HepG2 (cell line): Measurements from ENCODE around the gene FAM83C. TPM values are rescaled to one million over a fixed set of nuclear protein-coding genes. Genes with fewer than 3 reads are reported as not detected.

ENCODE experiments used
- DNMT1 ChIP-seq: sonication (generic); formaldehyde crosslinking; IDR thresholded peaks from 2 replicates; pipeline ENCODE4 v1.5.1; 2020; ENCODE audit warnings: mild to moderate bottlenecking, missing genetic modification reagents
- HDAC1 ChIP-seq: sonication (generic); formaldehyde crosslinking; IDR thresholded peaks from 2 replicates; pipeline ENCODE4 v1.5.1; 2020; ENCODE audit warnings: mild to moderate bottlenecking, missing genetic modification reagents
- RCOR2 ChIP-seq: IDR thresholded peaks from 2 replicates; pipeline ENCODE4 v1.6.1; 2016; ENCODE audit warnings: missing biosample characterization, missing genetic modification reagents
- SAFB2 ChIP-seq: sonication (generic); formaldehyde crosslinking; IDR thresholded peaks from 2 replicates; pipeline ENCODE4 v1.5.1; 2020; ENCODE audit warnings: missing genetic modification reagents, low read depth, mild to moderate bottlenecking, borderline replicate concordance
- ZNF383 ChIP-seq: sonication (generic); formaldehyde crosslinking; IDR thresholded peaks from 2 replicates; pipeline ENCODE4 v1.4.0; 2020; ENCODE audit warnings: missing genetic modification reagents, mild to moderate bottlenecking, borderline replicate concordance
- ZNF468 ChIP-seq: sonication (generic); formaldehyde crosslinking; IDR thresholded peaks from 2 replicates; pipeline ENCODE4 v1.8.0; 2022; ENCODE audit warnings: mild to moderate bottlenecking, moderate library complexity, missing genetic modification reagents
- ZNF556 ChIP-seq: sonication (generic); formaldehyde crosslinking; IDR thresholded peaks from 2 replicates; pipeline ENCODE4 v1.4.0; 2020; ENCODE audit warnings: mild to moderate bottlenecking, missing genetic modification reagents, borderline replicate concordance
- ZSCAN9 ChIP-seq: IDR thresholded peaks from 2 replicates; pipeline ENCODE4 v1.6.1; 2016; ENCODE audit warnings: borderline replicate concordance
- polyA plus RNA-seq, 8 experiments: library from polyadenylated mRNA; depleted of rRNA in 3 of 8; stranded (reverse) in 7 of 8; unstranded in 1 of 8; fragments of >200 nt; fragmentation: Illumina TruSeq in 4 of 8; extraction: Trizol in 4 of 8; gene quantifications; 2 replicates each; pipeline versions ENCODE4 v1.2.1 to v1.2.3, GENCODE V29; 2011 to 2016; ENCODE audit warnings: low read depth in 4 of 8, missing spikeins in 1 of 8, mixed read lengths in 1 of 8; ENCODE audit not compliant: insufficient read depth in 1 of 8
- total RNA-seq, 5 experiments: library from RNA; depleted of rRNA; stranded (reverse); fragments of >200 nt; fragmentation: Illumina TruSeq; extraction: Trizol; gene quantifications; 2 replicates each; pipeline ENCODE4 v1.2.3, GENCODE V29; 2016; ENCODE audit warnings: low read depth in 1 of 5
- TF ChIP-seq, protein P1 (sequence below): sonication (generic); IDR thresholded peaks from 2 replicates; pipeline ENCODE4 v1.6.1; 2016; ENCODE audit warnings: low read depth, borderline replicate concordance
- TF ChIP-seq, protein P2 (sequence below): sonication (generic); formaldehyde crosslinking; IDR thresholded peaks from 2 replicates; pipeline ENCODE4 v1.5.1; 2020; ENCODE audit warnings: missing genetic modification reagents, mild to moderate bottlenecking, borderline replicate concordance
- TF ChIP-seq, protein P3 (sequence below): sonication (generic); formaldehyde crosslinking; IDR thresholded peaks from 2 replicates; pipeline ENCODE4 v1.4.0; 2020; ENCODE audit warnings: missing genetic modification reagents
- TF ChIP-seq, protein P4 (sequence below): sonication (generic); formaldehyde crosslinking; IDR thresholded peaks from 2 replicates; pipeline ENCODE4 v1.8.1; 2022; ENCODE audit warnings: low read depth, mild to moderate bottlenecking, missing genetic modification reagents
- TF ChIP-seq, protein P5 (sequence below): sonication (generic); formaldehyde crosslinking; IDR thresholded peaks from 2 replicates; pipeline ENCODE4 v1.5.1; 2020; ENCODE audit warnings: mild to moderate bottlenecking, missing genetic modification reagents, borderline replicate concordance

The FAM83C gene
- total and polyA plus RNA-seq, 2 of the 13 experiments (the other 11 are each of a cell fraction or from before 2014, with no cell fraction given), result 0.04 TPM; not detected in 1

DNA sequence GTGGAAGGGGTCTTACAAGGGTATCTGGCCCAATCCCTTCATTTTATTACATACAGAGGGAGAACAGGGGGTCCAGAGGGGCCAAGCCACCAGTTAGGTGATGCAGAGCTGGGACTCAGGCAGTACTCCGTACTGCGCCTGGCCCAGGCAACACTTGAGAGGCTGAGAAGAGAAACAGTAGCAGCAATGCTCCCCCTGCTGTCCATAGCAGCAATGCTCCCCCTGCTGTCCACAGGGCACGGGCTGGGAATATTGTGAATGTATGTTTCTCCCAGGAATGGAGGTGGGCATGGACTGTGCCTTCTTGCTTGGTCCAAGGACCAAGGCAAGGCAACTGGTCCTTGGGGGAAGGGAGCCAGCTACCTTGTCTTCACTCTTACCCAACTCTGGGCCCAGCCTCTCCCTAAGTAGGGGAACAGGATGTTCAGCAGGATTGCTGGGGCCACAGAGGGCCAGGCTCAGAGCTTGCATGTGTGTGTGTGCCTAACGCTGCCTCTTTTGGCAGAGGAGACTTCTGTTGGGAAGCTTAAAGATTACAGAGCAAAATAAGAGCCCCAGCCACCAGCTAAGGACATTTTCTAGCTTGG, 14.8 kb upstream of the FAM83C start (continued):
- TF ChIP-seq, protein P1, sequence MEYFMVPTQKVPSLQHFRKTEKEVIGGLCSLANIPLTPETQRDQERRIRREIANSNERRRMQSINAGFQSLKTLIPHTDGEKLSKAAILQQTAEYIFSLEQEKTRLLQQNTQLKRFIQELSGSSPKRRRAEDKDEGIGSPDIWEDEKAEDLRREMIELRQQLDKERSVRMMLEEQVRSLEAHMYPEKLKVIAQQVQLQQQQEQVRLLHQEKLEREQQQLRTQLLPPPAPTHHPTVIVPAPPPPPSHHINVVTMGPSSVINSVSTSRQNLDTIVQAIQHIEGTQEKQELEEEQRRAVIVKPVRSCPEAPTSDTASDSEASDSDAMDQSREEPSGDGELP, result no peak
- TF ChIP-seq, protein P2, sequence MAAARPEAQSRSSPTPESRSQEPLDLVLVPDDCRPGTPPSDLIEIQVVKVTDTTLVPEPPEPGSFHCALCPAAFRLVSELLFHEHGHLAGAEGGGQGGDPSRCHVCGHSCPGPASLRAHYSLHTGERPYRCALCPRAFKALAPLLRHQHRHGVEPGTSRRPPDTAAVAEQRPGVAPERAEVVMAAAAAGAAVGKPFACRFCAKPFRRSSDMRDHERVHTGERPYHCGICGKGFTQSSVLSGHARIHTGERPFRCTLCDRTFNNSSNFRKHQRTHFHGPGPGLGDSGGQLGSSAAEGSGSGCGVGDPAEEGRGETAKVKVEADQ (CRISPR knock-in tag), result 0 out of 2 replicates have a peak, but pooled peaks have one; percentile 46
- TF ChIP-seq ZSCAN9, result no peak
- TF ChIP-seq HDAC1 (CRISPR knock-in tag), result no peak
- no peak for TF ChIP-seq ZNF556 (CRISPR knock-in tag)
- TF ChIP-seq, protein P3, sequence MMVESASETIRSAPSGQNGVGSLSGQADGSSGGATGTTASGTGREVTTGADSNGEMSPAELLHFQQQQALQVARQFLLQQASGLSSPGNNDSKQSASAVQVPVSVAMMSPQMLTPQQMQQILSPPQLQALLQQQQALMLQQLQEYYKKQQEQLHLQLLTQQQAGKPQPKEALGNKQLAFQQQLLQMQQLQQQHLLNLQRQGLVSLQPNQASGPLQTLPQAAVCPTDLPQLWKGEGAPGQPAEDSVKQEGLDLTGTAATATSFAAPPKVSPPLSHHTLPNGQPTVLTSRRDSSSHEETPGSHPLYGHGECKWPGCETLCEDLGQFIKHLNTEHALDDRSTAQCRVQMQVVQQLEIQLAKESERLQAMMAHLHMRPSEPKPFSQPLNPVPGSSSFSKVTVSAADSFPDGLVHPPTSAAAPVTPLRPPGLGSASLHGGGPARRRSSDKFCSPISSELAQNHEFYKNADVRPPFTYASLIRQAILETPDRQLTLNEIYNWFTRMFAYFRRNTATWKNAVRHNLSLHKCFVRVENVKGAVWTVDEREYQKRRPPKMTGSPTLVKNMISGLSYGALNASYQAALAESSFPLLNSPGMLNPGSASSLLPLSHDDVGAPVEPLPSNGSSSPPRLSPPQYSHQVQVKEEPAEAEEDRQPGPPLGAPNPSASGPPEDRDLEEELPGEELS (CRISPR knock-in tag), result peak; percentile 40; the same call in 1 of the 2 replicates
- TF ChIP-seq, protein P4, sequence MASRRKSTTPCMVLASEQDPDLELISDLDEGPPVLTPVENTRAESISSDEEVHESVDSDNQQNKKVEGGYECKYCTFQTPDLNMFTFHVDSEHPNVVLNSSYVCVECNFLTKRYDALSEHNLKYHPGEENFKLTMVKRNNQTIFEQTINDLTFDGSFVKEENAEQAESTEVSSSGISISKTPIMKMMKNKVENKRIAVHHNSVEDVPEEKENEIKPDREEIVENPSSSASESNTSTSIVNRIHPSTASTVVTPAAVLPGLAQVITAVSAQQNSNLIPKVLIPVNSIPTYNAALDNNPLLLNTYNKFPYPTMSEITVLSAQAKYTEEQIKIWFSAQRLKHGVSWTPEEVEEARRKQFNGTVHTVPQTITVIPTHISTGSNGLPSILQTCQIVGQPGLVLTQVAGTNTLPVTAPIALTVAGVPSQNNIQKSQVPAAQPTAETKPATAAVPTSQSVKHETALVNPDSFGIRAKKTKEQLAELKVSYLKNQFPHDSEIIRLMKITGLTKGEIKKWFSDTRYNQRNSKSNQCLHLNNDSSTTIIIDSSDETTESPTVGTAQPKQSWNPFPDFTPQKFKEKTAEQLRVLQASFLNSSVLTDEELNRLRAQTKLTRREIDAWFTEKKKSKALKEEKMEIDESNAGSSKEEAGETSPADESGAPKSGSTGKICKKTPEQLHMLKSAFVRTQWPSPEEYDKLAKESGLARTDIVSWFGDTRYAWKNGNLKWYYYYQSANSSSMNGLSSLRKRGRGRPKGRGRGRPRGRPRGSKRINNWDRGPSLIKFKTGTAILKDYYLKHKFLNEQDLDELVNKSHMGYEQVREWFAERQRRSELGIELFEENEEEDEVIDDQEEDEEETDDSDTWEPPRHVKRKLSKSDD, result no peak
- TF ChIP-seq, protein P5, sequence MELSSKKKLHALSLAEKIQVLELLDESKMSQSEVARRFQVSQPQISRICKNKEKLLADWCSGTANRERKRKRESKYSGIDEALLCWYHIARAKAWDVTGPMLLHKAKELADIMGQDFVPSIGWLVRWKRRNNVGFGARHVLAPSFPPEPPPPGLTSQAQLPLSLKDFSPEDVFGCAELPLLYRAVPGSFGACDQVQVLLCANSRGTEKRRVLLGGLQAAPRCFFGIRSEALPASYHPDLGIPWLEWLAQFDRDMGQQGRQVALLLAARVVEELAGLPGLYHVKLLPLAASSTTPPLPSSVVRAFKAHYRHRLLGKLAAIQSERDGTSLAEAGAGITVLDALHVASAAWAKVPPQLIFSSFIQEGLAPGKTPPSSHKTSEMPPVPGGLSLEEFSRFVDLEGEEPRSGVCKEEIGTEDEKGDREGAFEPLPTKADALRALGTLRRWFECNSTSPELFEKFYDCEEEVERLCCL (CRISPR knock-in tag), result no peak
- no peak for TF ChIP-seq ZNF468
- peak; percentile 35; the same call in 1 of the 2 replicates for TF ChIP-seq RCOR2 (CRISPR knock-in tag)
- no peak for TF ChIP-seq ZNF383 (CRISPR knock-in tag)
- TF ChIP-seq SAFB2, result no peak
- TF ChIP-seq DNMT1 (CRISPR knock-in tag), result no peak
